Activated CD4-positive, alpha-beta T cell treated with anti-CD3 and anti-CD28 coated beads, Interleukin-2, amount 50 U/mL, for 24 hours (primary cell): Measurements from ENCODE around the gene WDFY2.

Experiments
- DNase-seq, 2 donors: peaks; one replicate each; pipeline ENCODE4 v3.0.0-alpha.2; 2020; ENCODE audit warnings: low read depth in 1 of 2, low spot score in 1 of 2

Gene WDFY2

DNA sequence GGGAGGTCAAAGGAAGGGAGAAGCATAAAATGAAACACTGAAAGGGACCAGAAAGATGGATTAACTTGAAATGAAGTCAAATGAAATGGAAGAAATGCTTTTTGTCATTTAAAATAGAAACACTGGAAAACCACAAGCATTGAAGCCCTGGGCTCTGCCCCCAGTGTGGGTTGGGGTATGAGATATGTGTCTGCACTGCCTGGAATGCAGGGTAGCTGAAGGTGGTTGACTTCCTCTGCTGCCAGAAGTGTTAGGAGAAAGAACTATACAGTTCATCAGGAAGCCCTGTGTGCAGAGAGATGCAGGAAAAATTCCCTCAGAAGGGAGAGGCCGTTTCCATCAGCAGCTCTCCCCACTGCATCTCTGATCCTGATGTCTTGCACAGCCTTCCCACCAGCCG lies 150.5 kb downstream of the WDFY2 start:
- no peak for DNase-seq

DNA sequence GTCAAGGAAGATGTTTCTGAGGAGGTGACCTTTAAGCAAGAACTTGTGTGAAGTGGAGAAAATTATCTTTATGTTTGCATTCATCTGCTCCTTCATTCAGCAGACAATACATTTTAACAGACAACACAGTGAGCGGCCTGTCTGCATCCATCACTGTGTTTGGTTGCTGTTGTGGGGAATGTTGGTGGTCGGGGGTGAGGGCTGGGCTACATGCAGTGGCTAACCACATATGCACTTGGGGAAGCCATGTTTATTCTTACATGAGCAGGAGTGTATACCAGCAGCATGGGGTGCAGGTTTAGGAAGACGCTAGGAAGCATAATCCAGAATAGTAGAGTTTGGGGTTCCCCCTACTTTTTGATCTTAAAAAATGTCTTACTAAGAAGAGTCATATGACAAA lies 153.3 kb downstream of the WDFY2 start:
- no peak for DNase-seq

DNA sequence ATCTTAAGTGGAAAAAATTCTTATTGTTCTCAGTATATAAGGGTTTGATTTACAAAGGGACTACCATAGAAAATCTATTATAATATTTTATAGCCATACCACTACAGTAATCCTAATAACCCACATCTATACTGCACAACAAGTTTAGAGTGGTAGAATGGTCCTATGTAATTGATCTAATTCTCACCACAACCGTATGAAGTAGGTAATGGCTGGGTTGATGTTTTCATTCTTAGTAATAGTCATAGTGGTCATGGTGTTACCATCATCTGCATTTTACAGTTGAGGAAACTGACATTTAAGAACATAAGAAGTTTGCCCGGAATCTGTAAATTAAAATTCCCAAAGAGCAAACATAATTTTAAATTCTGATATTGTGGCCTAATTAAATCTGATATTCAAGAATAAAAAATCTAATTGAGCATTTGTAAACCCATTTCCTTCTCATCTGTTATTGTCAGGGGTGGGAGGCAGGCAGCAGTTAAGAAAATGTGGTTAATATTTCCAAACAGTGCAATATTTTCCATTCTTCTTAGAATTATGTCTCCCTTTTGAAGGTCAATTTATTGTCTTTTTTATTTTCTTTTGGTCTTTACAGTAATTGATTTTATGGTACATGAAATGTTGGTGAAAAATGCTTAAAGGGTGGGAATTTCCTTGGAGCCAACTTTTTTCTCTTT lies 154.1 kb downstream of the WDFY2 start:
- DNase-seq = no peak

DNA sequence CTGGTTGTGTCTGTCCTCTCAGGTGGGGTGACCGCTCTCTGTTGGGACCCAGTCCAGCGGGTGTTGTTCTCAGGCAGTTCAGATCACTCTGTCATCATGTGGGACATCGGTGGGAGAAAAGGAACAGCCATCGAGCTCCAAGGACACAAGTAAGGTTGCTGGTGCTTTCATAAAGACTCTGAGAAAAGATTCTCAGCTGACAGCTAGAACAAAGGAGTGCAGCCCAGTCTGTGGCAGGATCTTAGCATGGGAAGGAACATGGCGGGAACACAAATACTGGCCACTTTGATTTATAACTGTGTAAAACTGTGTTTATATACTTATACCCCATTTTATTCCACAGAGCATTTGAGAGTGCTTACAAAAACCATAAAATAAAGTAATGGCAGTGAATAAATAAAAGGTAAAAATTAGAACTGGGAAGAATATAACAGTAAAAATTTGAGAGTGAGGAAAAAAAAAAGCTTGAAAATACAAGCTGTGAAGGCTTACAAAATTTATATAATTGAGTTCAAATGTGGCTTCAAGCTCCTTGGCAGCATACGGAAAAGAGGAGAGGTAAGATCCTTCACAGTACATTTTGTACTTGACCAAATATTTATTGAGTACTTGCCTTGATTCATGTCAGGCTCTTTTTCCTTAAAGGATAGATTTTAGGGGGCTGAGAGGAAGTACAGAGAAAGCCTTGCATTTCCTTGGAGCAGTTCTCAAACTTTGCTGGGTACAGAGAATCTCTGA lies 154.9 kb downstream of the WDFY2 start:
- DNase-seq = no peak

DNA sequence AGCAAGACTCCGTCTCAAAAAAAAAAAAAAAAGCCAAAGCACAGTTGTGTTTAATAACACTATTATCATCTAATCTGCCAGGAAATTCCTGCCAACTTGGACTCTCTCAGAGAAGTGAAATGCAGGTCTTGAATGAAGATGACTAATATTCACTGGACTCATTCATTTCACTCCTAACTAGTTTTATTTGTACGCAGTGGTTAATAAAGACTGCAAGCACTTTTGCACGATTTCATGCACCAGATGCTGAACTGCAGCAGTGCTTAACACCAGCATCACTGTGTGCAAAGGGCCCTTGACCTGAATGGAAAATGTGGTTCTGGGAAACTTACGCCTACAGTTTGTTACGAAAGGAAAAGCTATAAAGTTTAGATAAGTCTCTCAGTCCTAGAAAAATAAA lies 156.4 kb downstream of the WDFY2 start:
- DNase-seq = no peak

DNA sequence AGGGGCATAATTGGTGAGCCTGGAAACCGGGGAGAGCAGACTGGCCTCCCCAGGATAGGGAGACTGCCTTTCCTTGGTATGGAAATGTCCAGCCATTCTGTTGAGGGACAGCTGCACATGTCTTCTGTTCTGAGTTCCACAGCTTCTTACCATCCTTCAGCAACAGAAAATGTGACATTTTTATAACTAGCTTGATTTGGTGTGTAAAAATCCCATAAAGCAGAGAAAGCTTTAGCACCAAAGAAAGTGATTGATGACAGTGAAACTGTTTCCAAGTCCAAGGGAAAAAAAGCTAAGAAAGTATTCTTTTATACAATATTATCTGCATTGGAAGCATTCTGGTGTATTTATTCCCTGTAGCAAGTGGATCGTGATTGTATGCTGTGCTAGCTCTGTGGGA lies 157.8 kb downstream of the WDFY2 start:
- DNase-seq = no peak

DNA sequence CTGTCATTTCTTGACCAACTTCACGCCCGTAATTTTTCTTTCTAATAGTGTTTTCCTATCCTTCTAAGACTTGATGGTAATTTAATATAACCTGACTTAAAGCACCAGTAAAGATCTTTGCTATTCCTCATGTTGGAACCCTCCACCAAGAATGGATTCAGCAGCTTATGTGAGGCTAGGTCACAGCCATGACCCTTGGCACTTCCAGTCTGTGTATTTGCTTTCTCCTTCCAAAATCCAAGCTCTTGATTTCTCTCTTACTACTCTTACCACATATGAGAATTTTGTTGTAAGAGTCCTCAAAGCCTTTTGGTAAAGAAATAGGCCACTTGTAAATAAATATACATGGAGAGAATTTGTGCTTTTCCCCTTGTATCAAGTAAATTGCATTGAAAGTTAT lies 158.3 kb downstream of the WDFY2 start:
- no peak for DNase-seq

DNA sequence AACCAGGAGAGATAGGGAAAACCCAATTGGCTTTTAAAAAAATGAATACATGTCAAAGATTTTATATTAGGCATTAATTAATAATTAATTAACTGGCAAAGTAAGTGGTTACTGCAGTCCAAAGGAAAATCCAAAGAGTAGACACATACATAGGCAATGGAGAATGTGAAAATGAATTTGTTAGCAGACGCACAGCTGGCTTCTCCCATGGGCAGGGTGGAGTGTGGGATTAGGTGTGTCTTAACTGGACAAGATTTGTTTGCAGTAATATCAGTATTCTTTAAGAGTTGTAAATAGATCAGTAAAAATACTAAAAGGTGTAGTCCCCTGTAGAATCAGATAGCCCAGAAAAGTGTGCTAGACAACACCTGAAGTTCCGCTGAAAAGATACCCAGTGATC lies 161.0 kb downstream of the WDFY2 start:
- no peak for DNase-seq

DNA sequence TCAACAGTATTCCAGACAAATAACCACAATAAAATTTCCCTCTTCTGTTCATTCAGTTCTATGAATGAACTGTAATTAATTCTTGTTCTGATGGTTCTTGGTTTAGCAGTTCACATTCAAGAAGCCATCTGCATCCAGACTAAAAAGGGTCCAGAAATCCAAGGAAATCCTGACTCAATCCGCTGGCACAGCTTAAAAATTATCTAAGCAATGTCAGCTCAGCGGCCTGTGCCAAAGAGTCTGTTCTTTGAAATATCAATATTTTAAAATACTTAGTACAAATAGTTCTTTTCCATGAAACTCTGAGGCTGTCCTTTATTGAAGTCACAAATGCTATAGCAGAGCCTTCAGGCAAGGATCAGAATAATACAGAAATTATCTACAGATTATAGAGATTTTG lies 162.5 kb downstream of the WDFY2 start:
- DNase-seq = no peak

DNA sequence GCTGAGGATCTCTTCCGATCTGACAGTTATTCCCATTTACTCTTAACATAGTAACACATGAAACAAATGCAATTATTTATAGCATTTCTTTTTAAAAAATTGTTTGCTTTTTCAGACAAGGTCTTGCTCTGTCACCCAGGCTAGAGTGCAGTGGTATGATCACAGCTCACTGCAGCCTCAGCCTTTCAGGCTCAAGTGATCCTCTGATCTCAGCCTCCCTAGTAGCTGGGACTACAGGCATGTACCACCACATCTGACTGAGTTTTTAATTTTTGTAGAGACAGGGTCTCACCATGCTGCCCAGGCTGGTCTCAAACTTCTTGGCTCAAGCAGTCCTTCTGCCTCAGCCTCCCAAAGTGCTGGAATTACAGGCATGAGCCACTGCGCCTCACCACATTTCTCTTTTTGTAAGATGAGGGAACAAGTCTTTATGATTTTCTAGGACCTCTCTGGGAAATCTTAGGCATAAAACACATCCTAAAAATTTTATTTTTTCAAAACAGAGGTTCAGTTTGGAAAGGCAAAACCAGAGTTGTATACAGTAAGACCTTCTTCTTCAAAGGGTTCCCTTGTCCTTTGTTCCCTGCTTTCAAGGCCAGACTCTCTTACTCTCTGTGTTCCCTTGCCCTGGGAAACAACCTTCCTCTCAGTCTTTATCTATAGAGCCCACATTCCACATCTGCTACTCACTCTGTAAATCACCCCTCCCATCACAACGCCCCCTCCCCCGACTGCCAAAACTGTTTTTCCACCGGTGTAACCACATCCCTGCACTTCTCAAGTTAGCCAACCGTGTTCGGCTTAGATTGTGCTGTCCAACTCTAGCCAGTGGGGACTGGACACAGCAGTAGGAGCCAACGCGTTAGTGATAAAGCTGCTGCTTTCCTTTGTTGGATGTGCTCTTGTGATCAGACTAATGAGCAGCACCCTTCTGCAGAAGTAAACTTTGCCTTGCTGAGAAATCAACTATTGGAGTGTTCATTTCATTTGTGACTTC lies 163.5 kb downstream of the WDFY2 start:
- no peak for DNase-seq

DNA sequence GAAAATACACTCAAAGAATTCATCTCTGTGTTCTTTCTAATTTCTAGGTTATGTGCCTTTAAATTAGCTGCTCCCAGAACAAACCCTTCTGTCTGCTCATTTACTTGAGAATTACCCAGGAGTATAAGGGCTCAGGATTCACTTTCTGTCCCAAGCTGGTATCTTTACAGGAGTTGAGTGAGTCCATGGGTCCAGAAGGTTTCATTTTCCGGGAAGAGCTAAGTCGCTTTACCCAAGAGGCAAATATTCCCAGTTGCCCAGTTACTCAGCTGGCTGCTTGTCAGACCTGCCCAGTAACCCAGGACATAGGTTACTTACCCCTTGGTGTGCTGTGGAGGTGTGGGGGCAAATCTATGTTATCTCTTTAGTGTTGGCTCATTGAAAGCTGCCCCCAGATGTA lies 172.4 kb downstream of the WDFY2 start:
- DNase-seq = no peak

DNA sequence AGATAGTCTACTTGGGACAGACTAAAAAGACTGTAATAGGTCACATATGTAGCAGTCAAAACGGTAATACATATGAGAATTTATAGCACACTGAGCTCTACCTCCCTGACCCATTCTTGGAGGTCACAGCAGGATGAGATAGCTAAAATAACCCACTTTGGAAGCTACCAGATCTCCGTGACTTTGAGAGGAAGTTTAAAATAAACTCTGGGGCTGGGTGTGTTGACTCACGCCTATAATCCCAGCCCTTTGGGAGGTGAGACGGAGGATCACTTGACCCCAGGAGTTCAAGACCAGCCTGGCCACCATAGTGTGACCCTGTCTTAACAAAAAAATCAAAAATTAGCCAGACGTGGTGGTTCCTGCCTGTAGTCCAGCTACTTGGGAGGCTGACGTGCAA lies 174.4 kb downstream of the WDFY2 start:
- no peak for DNase-seq

DNA sequence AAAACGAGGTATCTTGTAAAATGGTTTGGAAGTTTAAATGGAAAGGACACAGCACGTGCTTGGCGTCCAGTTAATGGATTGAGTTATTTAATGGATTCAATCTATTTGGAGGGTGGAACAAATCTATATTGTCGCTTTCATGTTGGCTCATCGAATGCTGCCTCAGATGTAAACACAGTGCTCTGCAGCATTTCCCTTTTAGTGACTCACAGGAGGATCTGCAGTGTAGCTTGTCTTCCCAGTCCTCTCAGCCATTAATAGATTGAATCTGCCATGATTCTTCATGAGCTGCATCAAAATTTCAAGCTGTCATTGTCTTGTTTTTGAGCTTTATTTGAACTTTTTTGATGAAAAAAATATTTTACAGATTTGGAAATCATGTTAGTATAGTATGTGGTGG lies 175.0 kb downstream of the WDFY2 start:
- no peak for DNase-seq

DNA sequence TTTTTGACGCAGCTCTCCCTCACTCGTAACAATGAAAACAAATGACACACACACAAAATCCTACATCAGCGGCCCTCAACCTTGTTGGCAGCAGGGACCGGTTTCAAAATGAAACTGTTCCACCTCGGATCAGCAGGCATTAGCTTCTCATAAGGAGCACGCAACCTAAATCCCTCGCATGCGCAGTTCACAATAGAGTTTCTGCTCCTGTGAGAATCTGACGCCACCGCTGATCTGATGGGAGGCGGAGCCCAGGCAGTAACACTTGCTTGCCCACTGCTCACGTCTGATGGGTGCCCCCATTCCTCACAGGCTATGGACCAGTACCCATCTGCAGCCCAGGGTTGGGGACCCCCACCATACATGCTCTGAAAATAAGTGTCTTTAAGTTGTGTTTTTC lies 176.3 kb downstream of the WDFY2 start:
- no peak for DNase-seq

DNA sequence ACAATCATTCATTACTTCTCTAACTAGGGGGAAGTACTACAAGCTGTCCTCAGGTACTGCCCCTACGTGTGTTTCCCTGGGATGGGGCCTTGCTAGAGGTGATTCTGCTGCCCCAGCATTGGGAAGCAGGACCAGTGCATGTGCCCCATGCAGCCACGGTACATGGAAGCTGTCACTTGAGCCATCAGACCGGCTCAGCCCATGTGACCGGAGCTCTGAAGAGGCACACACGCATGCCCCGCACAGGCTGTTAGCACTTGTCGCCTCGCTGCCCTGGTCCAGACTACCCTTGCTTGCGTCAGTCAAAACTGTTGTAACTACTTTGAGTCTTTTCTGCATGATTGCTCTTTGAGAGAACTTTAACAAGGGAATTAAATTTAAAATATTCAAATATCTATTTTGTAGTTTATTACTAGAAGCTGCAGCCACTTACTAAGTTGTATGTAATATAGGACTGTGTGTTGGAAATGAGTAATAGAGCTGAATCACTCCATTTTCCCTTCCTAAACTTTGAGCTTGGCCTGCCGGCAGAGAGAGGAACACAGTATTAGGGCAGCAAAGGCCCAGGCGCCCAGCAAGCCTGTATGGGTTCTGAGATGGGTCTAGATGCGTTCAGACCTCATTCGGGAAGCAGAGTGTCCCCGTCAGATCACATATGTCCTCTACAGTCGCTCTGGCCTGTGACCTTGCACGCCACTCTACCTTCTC lies 177.5 kb downstream of the WDFY2 start:
- no peak for DNase-seq

DNA sequence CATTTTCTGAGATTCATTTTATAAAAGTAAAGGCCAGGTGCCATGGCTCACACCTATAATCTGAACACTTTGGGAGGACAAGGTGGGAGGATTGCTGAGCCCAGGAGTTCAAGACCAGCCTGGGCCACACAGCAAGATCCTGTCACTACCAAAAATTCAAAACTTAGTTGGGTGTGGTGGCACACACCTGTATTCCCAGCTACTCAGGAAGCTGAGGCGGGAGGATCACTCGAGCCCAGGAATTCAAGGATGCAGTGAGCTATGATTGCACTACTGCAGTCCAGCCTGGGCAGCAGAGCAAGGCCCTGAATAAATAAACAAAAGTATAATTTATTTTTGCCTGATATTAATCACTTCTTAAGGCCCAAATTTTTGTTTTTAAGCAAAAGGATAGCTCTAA lies 179.2 kb downstream of the WDFY2 start:
- no peak for DNase-seq

DNA sequence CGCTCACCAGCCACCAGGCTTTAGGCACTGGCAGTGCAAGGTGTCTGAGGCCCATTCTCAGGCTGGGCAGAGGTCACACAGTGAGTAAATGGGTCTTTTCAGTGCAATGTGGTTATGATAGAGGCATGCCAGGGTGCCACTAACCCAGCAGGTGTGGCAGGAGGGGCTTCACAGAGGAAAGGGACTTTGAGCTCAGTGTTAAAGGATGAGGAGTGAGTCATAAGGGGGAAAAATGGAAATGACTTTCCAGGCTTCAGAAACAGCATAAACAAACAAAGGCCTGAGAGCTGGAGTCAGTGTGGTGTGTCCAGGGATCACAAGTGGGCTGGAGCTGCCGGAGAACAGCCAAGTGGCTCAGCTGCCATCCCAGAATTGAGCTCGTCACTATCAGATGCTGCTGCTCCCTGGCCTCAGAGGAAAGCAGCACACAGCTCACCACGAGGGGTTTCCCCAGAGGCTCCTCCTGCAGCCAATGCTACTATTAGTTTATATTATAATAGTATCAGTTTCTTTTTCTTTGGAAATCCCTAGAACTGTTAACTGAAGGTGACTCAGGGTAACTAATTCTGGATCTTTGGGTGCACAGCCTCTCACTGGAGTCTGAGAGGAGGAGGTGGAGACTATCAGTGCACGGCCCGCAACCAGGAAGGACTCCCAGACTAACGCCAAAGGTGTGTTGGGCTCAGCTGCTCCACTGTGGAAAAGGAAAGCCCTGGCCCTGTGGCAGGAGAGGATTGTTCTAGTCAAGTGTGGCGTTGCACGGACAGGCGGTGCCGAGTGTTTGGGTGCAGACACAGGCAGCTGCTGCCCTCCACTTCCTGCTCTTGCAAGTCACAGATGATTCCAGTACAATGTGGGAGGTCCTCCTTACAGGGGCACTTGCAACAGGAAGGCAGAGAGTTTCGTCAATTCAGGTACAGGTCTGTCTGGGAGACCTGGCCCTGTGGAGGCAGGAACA lies 180.2 kb downstream of the WDFY2 start:
- DNase-seq = peak; percentile 46 to 68

DNA sequence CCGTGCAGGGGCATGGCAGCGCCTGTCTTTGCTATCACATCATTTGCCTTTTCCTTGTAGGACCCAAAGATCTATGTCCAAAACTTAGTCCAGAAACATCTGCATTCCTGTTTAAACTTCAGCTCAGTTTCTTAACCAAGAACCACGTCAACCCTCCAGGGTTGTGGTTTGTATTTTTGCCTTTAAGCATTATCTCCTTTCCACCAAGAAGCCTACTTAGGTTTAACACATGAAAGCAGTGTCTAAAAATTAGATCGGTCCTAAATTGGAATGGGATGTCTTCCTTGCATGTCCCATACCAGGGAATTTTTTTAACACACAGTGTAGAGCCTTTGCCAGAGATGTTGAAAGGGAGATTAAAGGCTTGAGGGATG lies 180.9 kb downstream of the WDFY2 start:
- DNase-seq = no peak

DNA sequence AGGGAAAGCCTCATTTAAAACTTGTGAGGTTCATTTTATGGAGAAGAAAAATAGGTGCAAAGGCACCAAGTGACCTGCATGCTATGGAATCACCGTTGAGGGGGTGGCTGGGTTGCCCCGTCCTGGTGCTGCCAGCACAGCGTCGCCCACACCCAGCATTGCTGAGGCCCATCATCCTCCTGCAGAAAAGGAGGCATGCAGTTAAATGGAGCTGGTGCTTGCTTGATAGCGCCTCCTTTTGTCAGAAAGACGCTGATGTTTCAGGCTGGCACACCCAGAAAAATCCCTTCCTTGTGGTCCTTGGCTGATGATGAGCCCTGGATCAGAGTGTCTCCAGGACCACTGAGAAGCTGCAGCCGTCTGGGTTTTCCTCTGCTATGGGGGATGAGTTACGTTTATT lies 182.8 kb downstream of the WDFY2 start:
- DNase-seq = no peak

DNA sequence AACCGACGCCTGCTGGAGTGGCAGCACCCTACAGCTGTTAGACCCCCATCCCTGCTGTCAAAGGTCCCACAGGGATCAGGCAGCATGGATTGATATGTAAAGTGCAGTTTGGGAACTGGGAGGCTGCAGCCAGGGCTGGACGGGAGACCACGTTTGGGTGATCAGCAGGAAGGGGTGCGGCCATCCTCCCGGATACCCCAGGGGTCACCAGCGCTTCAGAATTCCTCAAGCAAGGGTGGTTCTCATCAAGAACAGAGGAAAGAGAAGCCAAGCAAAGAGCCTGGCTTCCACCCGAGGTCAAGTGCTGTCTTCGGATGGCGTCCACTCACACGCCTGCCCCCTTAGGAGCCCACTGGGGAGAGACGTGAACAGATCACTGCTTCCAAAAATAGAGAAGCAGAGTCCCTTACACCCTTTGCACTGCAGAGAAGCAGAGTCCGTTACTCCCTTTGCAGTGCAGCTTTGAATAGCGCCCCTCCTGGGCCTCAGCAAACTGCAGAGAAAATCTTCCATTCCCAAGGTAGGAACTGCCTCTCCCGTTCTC lies 184.2 kb downstream of the WDFY2 start:
- no peak for DNase-seq
